WERI-Rb-1 (cell line): ENCODE results near the gene TLCD4.

ENCODE experiments used
- DNase-seq: peaks from one replicate; pipeline ENCODE4 v3.0.0-alpha.2; 2020
- H3K27ac ChIP-seq: fragments of 250-450 bp; sonication (Bioruptor Pico); 2 replicates; pipeline ENCODE4 v1.5.1; 2020; ENCODE audit warnings: mild to moderate bottlenecking, moderate library complexity
- H3K27me3 ChIP-seq: fragments of 250-450 bp; sonication (Bioruptor Pico); 2 replicates; pipeline ENCODE4 v1.5.1; 2021; ENCODE audit warnings: mild to moderate bottlenecking, low read depth, moderate library complexity; ENCODE audit not compliant: insufficient read depth, severe bottlenecking
- H3K36me3 ChIP-seq: fragments of 250-450 bp; sonication (Bioruptor Pico); 2 replicates; pipeline ENCODE4 v1.5.1; 2020; ENCODE audit warnings: mild to moderate bottlenecking, moderate library complexity
- H3K4me3 ChIP-seq: 2 replicates; pipeline ENCODE4 v1.5.1; 2011; ENCODE audit warnings: low read depth, mild to moderate bottlenecking, control low read depth, low read length
- H3K9me3 ChIP-seq: fragments of 250-450 bp; sonication (Bioruptor Pico); 2 replicates; pipeline ENCODE4 v1.5.1; 2021; ENCODE audit warnings: mild to moderate bottlenecking, moderate library complexity; ENCODE audit not compliant: severe bottlenecking
- TF ChIP-seq, protein P1 (sequence below): IDR thresholded peaks from 2 replicates; pipeline ENCODE4 v1.5.1; 2011; ENCODE audit warnings: low read depth, mild to moderate bottlenecking, control low read depth, inconsistent platforms, low read length

TLCD4 gene

DNA sequence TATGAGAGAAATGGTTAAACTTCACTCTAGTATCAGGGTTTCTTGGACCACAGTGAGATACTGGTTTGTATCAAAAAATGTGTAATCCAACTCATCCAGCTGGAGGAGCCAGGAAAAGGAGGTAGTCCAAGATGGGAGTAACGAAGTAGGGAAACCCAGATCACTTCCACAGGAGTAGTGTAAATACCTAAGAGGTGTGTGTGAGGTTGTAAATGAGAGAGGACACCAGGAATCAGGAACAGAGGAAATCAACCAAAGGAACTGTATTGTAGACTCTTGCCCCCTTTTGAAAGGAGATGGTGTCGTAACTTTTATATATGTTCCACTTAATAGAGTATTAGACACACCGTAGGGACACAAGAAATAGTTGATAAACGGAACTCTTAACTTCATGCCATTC, 19.7 kb upstream of the TLCD4 start:
- H3K4me3 ChIP-seq = no peak overlapping the region
- H3K36me3 ChIP-seq = no peaks in the 10 kb centered on the region
- TF ChIP-seq, protein P1, sequence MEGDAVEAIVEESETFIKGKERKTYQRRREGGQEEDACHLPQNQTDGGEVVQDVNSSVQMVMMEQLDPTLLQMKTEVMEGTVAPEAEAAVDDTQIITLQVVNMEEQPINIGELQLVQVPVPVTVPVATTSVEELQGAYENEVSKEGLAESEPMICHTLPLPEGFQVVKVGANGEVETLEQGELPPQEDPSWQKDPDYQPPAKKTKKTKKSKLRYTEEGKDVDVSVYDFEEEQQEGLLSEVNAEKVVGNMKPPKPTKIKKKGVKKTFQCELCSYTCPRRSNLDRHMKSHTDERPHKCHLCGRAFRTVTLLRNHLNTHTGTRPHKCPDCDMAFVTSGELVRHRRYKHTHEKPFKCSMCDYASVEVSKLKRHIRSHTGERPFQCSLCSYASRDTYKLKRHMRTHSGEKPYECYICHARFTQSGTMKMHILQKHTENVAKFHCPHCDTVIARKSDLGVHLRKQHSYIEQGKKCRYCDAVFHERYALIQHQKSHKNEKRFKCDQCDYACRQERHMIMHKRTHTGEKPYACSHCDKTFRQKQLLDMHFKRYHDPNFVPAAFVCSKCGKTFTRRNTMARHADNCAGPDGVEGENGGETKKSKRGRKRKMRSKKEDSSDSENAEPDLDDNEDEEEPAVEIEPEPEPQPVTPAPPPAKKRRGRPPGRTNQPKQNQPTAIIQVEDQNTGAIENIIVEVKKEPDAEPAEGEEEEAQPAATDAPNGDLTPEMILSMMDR = no peak
- no peak for DNase-seq
- H3K27me3 ChIP-seq = no peaks in the 10 kb centered on the region
- H3K9me3 ChIP-seq = no peaks in the 10 kb centered on the region
- H3K27ac ChIP-seq = no peak overlapping the region

DNA sequence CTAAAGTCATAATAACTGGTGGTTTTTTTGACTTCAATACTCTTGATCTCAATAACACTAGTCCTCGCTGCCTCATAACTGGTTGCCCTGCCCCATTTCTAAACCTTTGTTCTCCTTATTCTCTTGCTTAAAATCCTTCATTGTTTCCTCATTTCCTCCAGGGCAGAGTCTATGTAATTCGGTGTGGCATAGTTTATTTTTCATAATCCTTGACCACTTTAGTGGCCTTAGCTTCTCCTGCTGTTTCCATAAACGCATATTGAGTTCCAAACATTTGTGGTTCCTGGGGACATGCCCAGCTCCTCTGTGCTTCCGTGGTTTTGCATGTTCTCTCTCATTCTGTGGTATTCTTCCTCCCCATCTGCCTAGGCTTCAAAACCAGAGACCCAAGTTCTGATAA, 19.0 kb upstream of the TLCD4 start:
- Histone ChIP-seq H3K36me3 (no peaks in the 10 kb centered on the region), H3K4me3 (no peak overlapping the region), H3K27ac (no peak overlapping the region), H3K27me3 (no peaks in the 10 kb centered on the region), H3K9me3 (no peaks in the 10 kb centered on the region)
- DNase-seq = no peak
- TF ChIP-seq, protein P1 = no peak

DNA sequence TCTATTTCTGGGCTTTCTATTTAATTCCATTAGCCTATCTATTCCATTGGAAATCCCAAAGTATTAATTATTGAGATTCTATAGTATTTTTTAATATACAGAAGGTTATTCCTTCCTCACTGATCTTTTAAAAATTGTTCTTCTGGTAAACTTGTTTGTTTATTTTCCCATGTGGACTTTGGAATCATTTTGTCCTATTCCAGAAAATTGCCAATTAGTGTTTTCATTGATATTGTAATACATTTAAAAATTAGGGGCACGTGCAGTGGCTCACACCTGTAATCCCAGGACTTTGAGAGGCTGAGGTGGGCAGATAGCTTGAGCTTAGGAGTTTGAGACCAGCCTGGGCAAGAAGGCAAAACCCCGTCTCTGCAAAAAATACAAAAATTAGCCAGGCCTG, 8.4 kb upstream of the TLCD4 start:
- TF ChIP-seq, protein P1 = no peak
- Histone ChIP-seq H3K27me3 (no peaks in the 10 kb centered on the region), H3K36me3 (no peaks in the 10 kb centered on the region), H3K4me3 (no peak overlapping the region), H3K27ac (no peak overlapping the region), H3K9me3 (no peaks in the 10 kb centered on the region)
- no peak for DNase-seq

DNA sequence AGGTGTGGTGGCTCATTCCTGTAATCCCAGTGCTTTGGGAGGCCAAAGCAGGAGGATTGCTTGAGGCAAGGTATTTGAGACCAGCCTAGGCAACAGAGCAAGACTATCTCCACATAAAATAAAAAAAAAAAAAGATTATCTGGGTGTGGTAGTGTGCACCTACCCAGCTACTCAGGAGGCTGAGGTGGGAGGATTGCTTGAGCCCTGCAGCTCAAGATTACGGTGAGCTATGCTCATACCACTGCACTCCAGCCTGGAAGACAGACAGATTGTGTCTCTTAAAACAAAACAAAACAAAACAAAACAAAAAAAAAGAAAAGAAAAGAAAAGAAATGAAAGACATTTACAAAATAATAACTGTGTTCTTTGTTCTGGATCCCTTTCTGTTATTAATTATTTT, 6.1 kb upstream of the TLCD4 start:
- H3K27ac ChIP-seq = no peak overlapping the region

DNA sequence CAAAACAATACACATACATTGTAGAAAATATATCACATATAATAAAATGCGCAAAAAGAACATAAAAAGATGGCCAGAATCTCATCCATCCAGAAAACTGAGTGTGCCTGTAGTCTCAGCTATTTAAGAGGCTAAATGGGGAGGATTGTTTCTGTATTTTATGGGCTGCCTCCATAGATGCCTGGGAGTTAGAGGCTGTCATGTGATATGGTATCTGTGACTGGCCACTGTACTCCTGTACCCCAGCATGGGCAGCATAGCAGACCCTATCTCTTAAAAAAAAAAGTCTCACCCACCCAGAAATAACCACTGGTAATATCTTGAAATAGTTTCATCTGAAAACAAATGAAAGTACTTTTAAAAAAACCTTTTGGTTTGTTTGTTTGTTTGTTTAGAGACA, 3.5 kb upstream of the TLCD4 start:
- H3K9me3 ChIP-seq = no peaks in the 10 kb centered on the region
- H3K4me3 ChIP-seq = no peak overlapping the region
- DNase-seq = no peak
- H3K36me3 ChIP-seq = no peaks in the 10 kb centered on the region
- no peak overlapping the region for H3K27ac ChIP-seq
- TF ChIP-seq, protein P1 = no peak
- H3K27me3 ChIP-seq = no peaks in the 10 kb centered on the region

More for the DNA sequence above, 6.1 kb upstream of the TLCD4 start:
- no peaks in the 10 kb centered on the region for H3K36me3 ChIP-seq
- TF ChIP-seq, protein P1 = no peak
- H3K4me3 ChIP-seq = no peak overlapping the region
- DNase-seq = no peak
- H3K27me3 ChIP-seq = no peaks in the 10 kb centered on the region
- H3K9me3 ChIP-seq = no peaks in the 10 kb centered on the region

DNA sequence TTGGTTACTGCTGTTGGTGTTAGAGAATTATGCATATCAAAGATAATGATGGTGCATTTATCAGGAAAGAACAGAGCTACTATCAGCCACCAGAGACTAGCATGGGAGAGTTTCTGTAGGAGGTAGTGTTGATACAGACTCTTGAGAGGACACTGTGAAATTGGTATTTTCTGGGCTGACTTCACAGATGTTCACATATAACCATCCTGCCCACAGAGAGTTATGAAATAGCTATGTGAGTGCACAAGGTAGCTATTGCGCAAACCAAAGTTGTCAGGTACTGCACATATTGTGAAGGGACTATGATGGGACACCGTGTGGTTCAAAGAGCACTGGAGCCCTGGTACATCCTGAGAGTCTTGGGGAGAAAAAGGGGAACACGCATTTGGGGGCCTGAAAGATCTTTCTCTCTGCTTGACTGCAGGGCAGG, 1.4 kb upstream of the TLCD4 start:
- TF ChIP-seq, protein P1 = no peak
- no peak overlapping the region for H3K27ac ChIP-seq
- H3K9me3 ChIP-seq = no peaks in the 10 kb centered on the region
- H3K4me3 ChIP-seq = no peak overlapping the region
- no peaks in the 10 kb centered on the region for H3K27me3 ChIP-seq
- no peaks in the 10 kb centered on the region for H3K36me3 ChIP-seq
- DNase-seq = no peak
